GM19328 (cell line): Measurements from ENCODE around the gene KCNJ14.

Experiments
- ATAC-seq: cut with Tn5 transposase; IDR thresholded peaks from one replicate; pipeline ENCODE4 v1.9.1; 2021; ENCODE audit warnings: mild to moderate bottlenecking, moderate library complexity; ENCODE audit not compliant: unreplicated experiment

Gene KCNJ14

GRCh38 chr19:48455171-48455907, at the start of gene KCNJ14:
Gene KCNJ14, plus strand, starts transcription at chr19:48455574. Its CDS starts 6,151 bp downstream, at chr19:48461725.
- ATAC-seq = no peak

DNA sequence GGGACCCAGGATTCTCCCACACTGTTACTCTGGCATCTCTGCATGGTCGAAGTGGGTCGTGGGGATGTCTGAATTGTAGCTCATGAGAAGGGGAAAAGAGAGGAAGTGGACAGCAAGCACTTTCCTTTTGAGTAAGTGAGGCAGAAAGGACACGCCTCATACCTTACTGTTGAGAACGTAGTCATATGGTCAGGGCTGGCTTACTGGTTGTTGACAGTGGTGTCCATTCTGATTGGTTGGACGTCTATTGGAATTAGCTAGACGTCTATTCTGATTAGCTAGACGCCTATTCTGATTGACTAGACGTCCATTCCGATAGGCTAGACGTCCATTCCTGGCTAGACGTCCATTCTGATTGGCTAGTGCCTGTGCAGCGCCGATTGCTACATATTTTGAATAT, 49.5 kb upstream of the KCNJ14 start:
- ATAC-seq = no peak

DNA sequence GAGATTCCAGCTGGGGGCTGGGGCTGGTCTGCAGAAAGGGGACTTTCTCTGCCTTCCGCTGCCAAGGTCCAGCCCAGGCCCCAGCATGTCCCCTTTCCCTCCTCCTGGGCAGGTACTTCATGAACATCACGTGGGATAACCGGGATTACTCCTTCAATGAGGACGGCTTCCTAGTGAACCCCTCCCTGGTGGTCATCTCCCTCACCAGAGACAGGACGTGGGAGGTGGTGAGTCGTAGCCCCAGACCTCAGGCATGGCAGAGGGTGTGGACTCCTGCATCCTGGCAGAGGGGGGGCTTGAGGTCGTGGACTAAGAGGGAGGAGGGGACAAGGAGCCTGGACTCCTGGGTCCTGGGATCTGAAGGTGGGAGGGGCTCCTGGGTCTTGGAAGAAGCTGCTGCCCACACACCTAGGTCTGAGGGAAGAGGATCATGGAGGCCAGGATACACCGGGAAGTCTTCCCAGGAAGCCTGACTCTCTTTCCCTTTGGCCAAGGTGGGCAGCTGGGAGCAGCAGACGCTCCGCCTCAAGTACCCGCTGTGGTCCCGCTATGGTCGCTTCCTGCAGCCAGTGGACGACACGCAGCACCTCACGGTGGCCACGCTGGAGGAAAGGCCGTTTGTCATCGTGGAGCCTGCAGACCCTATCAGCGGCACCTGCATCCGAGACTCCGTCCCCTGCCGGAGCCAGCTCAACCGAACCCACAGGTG, 41.3 kb upstream of the KCNJ14 start:
- ATAC-seq = no peak

GRCh38 chr19:48415395-48415794, 40.0 kb upstream of the KCNJ14 start:
- ATAC-seq = no peak

DNA sequence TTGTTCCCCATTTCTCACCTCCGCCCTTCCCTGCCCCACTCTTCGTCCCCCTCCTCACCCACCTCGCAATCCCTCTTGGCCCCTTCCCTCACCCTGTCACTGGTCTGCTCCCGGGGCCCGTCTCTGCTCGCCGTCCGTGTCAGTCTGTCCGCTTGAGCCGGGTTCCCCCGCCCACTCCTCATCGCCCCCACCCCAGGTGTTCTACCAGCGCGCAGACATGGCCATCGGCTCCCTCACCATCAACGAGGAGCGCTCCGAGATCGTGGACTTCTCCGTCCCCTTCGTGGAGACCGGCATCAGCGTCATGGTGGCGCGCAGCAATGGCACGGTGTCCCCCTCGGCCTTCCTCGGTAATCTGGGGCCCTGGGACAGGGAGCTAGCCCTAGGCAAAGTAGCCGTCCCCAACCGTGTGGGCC, 39.6 kb upstream of the KCNJ14 start:
- no peak for ATAC-seq

GRCh38 chr19:48417421-48417820, 38.0 kb upstream of the KCNJ14 start:
- ATAC-seq = no peak

DNA sequence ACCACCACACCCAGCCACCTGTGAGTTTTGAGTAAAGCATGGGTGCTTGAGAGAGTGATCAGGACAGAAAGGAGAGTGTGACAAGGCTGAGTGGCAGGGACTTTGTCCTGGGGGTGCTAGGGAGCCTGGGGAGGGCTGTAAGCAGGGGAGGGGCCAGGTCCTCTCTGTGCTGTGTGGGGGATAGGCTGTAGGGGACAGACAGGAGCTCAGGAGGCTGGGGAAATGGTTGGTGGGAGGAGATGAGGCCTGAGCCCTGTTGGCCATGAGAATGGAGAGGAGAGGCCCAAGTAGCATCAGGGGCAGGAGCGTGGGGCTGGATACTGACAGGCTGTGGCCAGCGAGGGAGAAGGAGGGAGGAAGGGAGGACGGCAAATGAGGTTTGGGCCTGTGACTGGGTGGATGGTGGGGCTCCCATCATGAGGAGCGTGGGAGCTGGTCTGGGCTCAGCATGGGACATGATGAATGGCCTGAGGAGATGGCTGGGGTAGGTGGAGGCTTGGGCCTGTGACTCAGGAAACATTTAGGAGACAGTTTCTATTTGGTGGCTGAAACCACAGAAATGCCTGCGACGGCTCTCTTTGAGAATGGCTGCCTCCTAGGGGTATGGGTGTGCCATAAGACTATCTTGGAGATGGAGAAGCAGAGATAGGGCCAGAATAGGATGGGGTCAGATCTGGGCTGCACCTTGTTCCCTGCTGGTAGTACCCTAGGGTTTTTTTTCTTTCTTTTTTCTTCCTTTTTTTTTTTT, 36.9 kb upstream of the KCNJ14 start:
- no peak for ATAC-seq

DNA sequence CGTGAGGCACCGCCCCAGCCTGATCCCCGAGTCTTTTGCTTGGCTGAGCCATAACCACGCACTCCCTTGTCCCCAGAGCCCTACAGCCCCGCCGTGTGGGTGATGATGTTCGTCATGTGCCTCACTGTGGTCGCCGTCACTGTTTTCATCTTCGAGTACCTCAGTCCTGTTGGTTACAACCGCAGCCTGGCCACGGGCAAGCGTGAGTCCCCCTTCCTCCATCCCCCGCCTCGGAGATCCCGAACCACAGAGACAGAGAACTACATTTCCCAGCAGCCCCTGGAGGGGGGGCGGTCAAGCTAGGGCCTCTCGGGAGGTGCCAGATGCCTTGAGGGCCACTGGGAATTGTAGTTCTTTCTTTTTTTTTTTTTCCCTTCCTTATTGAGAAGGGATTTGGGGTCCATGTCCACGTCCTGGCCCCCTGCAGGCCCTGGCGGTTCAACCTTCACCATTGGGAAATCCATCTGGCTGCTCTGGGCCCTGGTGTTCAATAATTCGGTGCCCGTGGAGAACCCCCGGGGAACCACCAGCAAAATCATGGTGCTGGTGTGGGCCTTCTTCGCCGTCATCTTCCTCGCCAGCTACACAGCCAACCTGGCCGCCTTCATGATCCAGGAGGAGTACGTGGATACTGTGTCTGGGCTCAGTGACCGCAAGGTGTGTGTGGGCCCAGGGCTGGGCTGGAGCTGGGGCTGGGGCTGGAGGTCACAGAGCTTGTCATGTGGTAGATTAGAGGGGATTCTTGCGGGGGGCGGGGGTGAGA, 36.0 kb upstream of the KCNJ14 start:
- no peak for ATAC-seq

DNA sequence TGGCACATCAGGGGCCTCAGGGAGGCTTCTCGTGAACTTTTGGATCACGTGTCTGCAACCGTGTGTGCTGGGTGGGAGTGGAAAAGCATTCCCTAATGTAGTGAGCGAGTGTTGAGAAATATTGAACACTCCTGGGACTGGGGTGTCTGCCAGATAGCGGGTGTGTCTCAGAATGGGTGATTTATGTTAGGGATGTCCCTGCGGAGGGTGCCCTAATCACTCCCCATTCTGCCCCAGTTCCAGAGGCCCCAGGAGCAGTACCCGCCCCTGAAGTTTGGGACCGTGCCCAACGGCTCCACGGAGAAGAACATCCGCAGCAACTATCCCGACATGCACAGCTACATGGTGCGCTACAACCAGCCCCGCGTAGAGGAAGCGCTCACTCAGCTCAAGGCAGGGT, 33.8 kb upstream of the KCNJ14 start:
- no peak for ATAC-seq

DNA sequence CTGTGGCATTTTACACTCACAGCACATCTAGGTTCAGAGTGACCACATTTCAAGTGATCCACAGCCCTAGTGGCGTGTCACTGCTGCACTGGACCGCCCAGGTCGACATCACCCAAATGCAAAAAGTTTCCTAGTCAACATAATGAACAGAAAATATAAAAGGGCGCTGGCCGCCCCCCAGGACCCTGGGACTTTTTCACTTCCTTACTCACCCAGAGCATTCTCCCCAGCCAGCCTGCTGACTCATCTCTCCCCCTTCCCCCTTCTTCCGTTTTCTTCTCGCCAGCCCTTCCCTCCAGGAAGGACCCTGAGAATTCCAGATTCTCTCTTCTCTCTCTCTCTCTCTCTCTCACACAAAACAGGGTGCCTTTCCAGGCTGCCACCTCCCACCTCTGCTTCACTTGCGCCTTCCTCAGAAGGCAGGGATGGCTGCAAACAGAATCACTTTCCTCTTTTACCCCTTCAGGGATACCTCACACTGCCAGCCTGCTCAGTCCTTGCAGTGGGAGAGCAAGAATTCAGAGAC, 30.6 kb upstream of the KCNJ14 start:
- no peak for ATAC-seq

- no peak for ATAC-seq
Measured at GRCh38 chr19:48428670-48429069, 26.7 kb upstream of the KCNJ14 start.

DNA sequence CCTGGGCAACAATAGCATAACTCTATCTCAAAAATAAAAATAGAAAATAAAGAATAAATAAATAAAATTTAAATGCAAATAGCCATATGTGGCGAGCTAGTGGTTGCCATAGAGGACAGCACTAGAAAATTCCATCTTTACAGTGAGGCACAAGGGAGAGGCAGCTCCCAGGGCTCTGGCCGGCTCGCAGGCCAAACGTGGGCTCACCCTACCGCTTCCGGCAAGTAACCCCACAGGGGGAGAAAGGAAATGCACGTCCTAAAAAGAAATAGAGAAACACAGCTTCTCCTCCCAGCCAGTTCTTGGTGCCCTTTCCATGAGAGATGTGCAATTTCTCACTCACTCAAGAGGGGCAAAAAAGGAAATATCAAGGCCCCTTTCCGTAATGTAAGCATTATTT, 22.0 kb upstream of the KCNJ14 start:
- no peak for ATAC-seq

DNA sequence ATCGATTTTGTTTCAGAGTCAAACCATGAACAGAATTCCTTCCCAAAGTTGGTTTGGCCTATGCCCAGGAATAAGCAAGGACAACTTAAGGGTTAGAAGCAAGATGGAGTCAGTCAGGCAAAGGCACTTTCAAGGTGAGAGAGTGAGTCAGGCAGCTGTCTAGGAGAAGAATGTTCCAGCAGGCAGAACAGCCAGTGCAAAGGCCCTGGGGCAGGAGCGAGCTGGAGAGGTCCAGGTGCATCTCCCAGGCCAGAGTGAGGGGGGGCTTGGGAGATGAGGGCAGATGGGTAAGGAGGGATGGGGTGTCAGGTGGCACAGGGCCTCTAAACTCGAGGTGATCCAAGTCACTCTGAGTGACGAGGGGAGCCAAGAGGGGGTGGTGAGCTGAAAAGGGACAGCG, 18.8 kb upstream of the KCNJ14 start:
- no peak for ATAC-seq

- ATAC-seq = no peak
Measured at GRCh38 chr19:48441360-48442050, 13.9 kb upstream of the KCNJ14 start.

- ATAC-seq = no peak
Measured at GRCh38 chr19:48442116-48443035, 13.0 kb upstream of the KCNJ14 start.

DNA sequence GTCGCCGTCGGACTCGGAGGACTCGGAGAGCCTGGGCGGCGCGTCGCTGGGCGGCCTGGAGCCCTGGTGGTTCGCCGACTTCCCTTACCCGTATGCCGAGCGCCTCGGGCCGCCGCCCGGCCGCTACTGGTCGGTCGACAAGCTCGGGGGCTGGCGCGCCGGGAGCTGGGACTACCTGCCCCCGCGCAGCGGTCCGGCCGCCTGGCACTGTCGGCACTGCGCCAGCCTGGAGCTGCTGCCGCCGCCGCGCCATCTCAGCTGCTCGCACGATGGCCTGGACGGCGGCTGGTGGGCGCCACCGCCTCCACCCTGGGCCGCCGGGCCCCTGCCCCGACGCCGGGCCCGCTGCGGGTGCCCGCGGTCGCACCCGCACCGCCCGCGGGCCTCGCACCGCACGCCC, 12.1 kb upstream of the KCNJ14 start:
- ATAC-seq = no peak

DNA sequence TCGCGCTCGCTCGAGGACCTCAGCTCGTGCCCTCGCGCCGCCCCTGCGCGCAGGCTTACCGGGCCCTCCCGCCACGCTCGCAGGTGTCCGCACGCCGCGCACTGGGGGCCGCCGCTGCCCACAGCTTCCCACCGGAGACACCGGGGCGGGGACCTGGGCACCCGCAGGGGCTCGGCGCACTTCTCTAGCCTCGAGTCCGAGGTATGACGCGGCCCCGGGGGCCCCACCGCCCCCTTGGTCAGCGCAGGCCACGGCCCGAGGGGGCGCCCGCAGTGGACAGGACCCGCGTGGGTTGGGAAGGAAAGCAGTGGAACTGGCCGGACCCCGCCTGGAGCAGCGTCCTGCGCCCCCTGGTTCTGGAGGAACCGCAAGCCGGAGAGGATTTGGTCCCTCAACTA, 11.6 kb upstream of the KCNJ14 start:
- no peak for ATAC-seq

DNA sequence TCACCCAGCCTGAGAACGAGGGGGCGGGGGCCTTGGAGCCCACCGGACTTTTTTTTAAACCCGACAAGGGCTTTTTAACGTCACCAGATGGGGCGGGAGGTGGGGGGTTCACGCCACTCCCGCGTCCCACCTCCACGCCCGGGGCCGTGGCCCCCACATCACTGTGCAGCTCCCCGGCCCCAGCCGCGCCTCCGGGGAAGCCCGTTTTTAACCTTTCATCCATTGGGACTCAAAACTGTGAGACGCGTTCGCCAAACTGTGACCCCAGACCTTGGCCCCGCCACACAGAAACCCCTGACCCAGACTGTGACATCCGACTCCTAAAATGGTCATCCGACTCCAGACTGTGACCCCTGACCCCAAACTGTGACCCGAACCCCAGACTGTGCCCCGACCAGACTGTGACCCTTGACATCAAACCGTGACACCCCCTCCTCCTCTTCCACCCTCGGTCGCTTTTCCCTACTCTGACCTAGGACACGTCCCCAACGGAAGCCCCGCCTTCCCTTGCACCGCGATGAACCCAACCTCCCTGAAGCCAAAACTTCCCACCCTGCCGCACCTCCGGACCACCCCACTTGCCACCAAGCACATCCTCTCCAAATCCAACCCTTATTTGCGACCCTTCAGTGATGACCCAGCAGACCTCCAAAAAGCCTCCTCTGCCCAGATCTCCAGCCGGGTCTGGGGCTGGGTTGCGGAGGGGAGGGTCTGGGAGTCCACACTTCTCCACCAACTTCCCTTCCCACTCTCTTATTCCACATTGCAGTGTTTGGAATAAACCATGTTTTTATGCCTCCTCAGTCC, 11.0 kb upstream of the KCNJ14 start:
- no peak for ATAC-seq

GRCh38 chr19:48444936-48445200, 10.5 kb upstream of the KCNJ14 start:
- no peak for ATAC-seq
